HUDEP-2 (cell line): Measurements from ENCODE around the gene RCAN1.
"Not testable (repeated sequence)": the region's sequence is repeated elsewhere in the genome, so short reads cannot be mapped to it uniquely, and the experiment has no call there.

Experiments
- DNase-seq, 76 experiments: peaks; one replicate each; lab custom pipeline; 2025; ENCODE audit not compliant: unreplicated experiment in 76 of 76; lab: John Stamatoyannopoulos, UW

Gene RCAN1

GRCh38 chr21:34571994-34572393, 42.9 kb downstream of the RCAN1 start:
- DNase-seq, result no peak

- no peak for DNase-seq
Measured at GRCh38 chr21:34570313-34570712, 44.6 kb downstream of the RCAN1 start.

- no peak for DNase-seq
Measured at GRCh38 chr21:34569381-34569979, 45.4 kb downstream of the RCAN1 start.

GRCh38 chr21:34568801-34569200, 46.1 kb downstream of the RCAN1 start:
- DNase-seq, result not testable (repeated sequence)

GRCh38 chr21:34567604-34568155, 47.2 kb downstream of the RCAN1 start:
- no peak for DNase-seq

- DNase-seq, result no peak
Measured at GRCh38 chr21:34565238-34565637, 49.7 kb downstream of the RCAN1 start.

GRCh38 chr21:34563370-34563769, 51.5 kb downstream of the RCAN1 start:
- not testable (repeated sequence) for DNase-seq

- no peak for DNase-seq
Measured at GRCh38 chr21:34561806-34562205, 53.1 kb downstream of the RCAN1 start.

- no peak for DNase-seq
Measured at GRCh38 chr21:34560609-34561008, 54.3 kb downstream of the RCAN1 start.

GRCh38 chr21:34560021-34560420, 54.9 kb downstream of the RCAN1 start:
- DNase-seq, result no peak

GRCh38 chr21:34559089-34559631, 55.8 kb downstream of the RCAN1 start:
- DNase-seq, result no peak

GRCh38 chr21:34558166-34558565, 56.7 kb downstream of the RCAN1 start:
- DNase-seq, result no peak

GRCh38 chr21:34557261-34557660, 57.7 kb downstream of the RCAN1 start:
- no peak for DNase-seq

- not testable (repeated sequence) for DNase-seq
Measured at GRCh38 chr21:34554670-34555069, 60.2 kb downstream of the RCAN1 start.

- no peak for DNase-seq
Measured at GRCh38 chr21:34554227-34554626, 60.7 kb downstream of the RCAN1 start.

- DNase-seq, result no peak
Measured at GRCh38 chr21:34553151-34553952, 61.6 kb downstream of the RCAN1 start.

- no peak for DNase-seq
Measured at GRCh38 chr21:34552360-34553098, 62.4 kb downstream of the RCAN1 start.

- DNase-seq, result no peak
Measured at GRCh38 chr21:34550182-34550799, 64.6 kb downstream of the RCAN1 start.

GRCh38 chr21:34548781-34549376, 66.0 kb downstream of the RCAN1 start:
- no peak for DNase-seq

GRCh38 chr21:34546542-34546941, 68.4 kb downstream of the RCAN1 start:
- DNase-seq, result no peak
